Fibroblast of mammary gland (primary cell): ENCODE measurements around the gene YTHDF1.

Source experiments
- DNase-seq: peaks from one replicate; pipeline ENCODE4 v3.0.0-alpha.2; 2010; ENCODE audit warnings: low read depth
- H3K4me3 ChIP-seq: 2 replicates; pipeline ENCODE4 v1.5.1; 2011; ENCODE audit warnings: low read depth, mild to moderate bottlenecking, low read length, moderate library complexity; ENCODE audit not compliant: control insufficient read depth
- TF ChIP-seq, protein P1 (sequence below): conservative IDR thresholded peaks from 2 replicates; pipeline ENCODE4 v1.5.1; 2011; ENCODE audit warnings: low read depth, low read length, inconsistent platforms; ENCODE audit not compliant: control insufficient read depth, insufficient read depth

YTHDF1 gene

DNA sequence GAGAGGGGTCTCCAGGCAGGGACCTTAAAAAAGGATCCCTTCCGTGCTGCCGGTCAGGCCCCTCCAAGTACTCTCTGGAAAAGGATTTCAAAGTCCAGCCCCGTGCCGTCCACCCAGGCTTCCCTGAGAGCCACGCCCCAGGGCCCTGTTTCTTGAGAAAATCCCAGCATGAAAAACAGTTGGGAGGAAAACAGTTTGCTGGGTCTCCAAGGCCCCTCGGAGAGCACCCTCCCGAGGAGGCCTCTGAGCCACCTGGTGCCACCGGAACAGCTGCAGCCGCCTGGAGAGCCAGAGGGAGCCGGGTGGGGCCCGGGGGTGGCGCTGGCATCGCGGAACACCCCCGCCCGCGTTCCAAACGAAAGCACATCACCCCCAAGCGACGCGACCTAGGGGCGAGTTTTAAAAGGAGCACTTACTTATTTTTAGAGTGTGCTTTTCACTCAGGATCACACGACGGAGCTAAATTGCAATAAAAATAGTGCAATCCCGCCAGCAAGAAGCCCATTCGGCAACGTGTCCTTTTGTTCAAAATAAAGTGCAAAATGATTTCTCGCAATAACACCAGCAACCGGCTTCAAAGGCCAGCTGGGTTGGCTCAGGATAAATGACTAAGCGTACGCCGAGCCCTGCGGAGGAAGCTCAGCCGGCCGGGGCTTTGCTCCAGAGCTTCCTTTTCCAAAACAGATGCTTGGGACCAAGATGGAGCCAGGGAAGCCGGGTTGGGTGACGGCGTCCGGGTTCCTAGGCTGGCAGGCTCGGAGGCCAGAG, 64.2 kb downstream of the YTHDF1 start:
- no peak overlapping the region for H3K4me3 ChIP-seq
- TF ChIP-seq, protein P1, sequence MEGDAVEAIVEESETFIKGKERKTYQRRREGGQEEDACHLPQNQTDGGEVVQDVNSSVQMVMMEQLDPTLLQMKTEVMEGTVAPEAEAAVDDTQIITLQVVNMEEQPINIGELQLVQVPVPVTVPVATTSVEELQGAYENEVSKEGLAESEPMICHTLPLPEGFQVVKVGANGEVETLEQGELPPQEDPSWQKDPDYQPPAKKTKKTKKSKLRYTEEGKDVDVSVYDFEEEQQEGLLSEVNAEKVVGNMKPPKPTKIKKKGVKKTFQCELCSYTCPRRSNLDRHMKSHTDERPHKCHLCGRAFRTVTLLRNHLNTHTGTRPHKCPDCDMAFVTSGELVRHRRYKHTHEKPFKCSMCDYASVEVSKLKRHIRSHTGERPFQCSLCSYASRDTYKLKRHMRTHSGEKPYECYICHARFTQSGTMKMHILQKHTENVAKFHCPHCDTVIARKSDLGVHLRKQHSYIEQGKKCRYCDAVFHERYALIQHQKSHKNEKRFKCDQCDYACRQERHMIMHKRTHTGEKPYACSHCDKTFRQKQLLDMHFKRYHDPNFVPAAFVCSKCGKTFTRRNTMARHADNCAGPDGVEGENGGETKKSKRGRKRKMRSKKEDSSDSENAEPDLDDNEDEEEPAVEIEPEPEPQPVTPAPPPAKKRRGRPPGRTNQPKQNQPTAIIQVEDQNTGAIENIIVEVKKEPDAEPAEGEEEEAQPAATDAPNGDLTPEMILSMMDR = no peak
- DNase-seq = peak; percentile 40

DNA sequence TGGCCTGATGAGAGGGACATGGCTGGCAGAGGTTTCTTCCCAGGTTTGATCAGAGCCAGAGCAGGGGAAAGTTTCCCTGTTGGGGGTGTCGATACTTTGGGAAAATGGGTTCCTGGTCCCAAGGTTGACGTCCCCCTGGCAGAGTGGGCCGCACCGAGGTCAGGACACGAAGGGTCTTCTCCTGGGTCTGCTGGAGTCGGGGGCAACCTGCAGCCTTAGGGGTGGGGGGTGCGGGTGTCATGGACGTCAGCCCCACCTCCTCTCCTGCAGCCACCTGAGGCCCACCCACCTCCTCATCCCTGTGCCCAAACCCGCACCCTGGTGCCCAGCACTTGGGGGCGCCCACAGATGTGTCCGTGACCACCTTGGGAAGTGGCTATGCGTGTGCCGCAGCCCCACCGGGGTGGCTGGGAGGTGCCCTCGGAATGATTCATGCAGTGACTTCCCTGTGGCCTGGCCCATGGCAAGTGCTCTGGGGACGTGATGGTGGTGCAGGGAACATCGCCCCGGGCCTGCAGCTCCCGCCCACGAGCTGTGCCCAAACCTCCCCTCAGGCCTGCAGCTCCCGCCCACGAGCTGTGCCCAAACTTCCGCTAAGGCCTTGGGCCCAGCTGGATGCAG, 64.9 kb downstream of the YTHDF1 start:
- H3K4me3 ChIP-seq = no peak overlapping the region
- TF ChIP-seq, protein P1 = no peak
- DNase-seq = no peak

DNA sequence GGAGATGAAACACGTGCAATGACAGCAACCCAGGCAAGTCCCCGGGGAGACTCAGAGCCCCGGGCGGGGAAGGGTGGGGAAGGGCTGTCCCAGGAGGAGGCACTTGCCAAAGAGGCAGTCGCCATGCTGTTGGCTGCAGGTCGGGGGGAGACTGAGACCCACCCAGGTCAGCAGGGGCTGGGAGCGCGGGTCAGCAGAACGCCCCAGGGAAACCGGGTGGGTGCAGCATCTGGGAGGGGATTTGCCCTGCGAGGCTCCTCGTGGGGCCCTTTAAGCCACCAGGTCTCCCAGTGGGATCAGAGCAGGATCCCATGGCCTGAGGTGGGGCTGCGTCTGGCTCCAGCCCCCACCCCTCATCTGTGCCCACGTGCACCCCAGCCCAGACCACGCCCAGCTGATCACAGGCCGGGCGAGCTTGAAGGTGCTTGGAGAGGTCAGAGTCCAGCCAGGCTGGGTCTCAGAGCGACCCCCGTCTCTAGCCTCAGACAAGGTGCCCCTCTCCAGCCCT, 65.5 kb downstream of the YTHDF1 start:
- no peak for DNase-seq
- TF ChIP-seq, protein P1 = no peak
- H3K4me3 ChIP-seq = no peak overlapping the region

DNA sequence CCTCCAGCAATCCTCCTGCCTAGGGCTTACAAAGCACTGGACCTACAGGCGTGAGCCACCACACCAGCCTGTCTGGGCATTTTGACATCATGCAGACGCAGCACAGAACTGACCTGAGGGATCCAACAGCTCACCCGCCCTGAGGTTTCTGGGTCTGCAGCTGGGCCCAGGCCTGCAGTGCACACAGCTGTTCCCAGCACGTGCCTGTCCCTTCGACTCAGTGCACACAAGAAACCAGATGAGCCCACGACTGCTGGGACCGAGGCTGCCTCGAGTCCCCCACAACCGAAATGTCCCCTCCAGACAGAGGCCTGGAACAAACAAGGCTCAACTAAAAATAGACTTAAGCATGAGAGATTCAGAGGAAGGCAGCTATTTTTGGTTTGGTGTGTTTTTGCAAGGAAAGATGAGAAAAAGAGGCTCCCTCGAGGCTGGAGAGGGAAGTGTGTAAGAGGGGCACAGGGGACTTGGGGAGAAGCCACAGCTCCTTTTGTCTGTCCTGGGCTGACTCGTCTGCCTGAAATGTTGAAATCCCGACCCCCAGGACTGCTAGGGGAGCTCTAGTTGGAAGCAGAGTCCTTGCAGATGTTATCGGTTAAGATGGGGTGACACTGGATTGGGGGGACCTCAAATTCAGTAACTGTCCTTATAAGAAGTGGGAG, 66.3 kb downstream of the YTHDF1 start:
- H3K4me3 ChIP-seq = no peak overlapping the region
- TF ChIP-seq, protein P1 = no peak
- DNase-seq = no peak

DNA sequence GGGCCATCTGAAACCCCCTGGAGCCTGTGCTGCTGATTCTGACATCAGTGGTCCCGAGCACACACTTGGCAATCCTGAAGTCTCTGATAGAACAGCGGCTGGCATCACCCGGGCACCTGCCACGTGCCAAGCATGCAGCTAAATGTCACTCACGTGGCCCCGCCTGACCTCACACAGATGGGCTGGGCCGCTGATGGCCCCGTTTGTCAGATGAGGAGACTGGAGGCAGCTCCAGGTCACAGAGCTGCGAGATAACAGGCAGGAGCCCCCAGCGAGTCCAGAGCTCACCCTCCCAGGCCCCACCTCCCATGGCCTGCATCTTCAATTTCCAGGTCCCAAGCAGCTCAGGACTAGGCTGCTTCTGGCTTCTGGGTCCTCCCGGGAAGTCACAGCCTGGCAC, 67.2 kb downstream of the YTHDF1 start:
- DNase-seq = no peak
- no peak overlapping the region for H3K4me3 ChIP-seq
- TF ChIP-seq, protein P1 = no peak

DNA sequence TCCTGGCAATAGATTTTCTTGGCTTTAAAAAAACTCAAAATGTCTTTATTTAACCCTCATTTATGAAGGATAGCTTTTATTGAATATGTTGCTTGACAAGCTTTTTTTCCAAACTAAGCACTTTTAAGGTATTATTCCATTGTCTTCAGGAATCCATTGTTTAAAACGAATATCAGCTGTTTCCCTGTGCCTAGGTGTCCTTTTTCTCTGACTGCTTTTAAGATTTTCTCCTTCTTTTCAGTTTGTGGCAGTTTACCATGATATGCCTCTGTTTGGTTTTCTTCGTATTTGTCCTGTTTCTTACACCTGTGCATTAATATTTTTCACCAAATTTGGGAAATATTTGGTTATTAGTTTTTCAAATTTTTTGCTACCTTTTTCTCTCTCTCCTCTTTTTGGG, 68.4 kb downstream of the YTHDF1 start:
- TF ChIP-seq, protein P1 = no peak
- no peak for DNase-seq
- no peak overlapping the region for H3K4me3 ChIP-seq
